ELF-1 (cell line): ENCODE results near the gene TWF2.
"Not testable (repeated sequence)": the region's sequence is repeated elsewhere in the genome, so short reads cannot be mapped to it uniquely, and the experiment has no call there.

Experiments used
- DNase-seq: peaks from one replicate; pipeline ENCODE4 v3.0.0-alpha.2; 2016; ENCODE audit warnings: low read depth, low spot score

Gene TWF2

DNA sequence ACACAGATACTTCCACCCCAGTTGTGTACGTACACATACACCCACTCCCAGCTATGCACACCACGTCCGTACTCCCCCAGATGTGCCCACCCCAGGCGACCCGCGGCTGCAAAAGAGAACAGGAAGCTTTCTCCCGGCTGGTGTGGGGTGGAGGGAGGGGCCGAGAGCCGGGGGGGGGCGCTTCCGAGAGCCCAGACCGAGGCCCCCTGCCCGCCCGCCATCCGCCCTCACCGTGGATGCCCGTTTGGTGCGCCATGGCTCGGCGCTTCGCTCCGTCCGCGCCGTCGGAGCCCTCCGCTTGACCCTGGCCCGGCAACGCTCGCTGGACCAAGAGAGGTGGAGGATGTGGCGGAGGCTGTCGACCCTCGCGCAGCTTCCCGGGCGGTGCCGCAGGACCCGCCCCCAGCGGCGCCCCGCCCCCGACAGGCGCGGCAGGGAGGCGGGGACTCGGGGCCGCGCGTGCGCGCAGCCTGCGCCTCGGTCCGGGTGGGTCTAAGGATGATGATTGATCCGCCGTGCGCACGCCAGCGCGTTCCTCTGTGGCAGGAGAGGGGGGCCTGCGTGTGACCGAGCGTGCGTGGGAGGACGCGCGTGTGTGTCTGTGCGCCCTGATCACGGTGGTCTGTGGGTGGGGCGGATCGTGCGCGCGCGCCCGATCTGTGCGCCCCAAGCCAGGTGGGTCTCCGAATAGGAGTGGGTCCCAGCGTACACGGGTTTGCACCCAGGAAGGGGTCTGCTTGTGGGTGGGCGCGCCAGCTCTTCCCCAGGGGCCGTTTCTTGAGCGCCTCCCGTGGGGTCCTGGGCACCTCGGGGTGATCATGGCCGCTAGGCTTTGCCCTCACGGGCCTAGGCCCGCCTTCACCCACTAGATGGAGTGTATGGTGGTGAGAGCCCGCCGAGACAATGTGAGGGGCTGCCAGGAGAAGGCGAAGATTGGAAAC is at the start of gene TWF2:
TWF2 (minus strand) TSS at position 398 of the 941 bp plus-strand sequence; CDS start at position 256, 142 bp downstream.
- DNase-seq = peak; percentile 80

DNA sequence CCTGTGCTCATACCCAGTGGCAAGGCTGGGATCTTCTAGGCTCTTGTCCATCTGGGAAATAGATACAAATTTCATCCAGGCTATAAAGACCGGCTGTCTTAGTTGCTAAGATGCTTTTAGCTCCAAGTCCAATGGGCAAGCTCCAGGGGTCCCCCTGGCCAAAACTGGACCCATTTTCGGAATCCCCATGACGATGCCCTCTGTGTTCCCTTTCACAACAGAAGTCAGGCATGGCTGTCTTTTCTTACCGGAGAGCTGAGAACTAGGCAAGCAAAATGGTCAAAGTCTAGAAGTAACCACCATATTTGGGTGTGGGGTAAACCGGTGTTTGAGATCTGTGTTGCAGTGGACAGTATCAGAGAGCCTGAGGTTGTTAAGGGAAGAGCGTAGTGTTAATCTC is 49.7 kb upstream of the TWF2 start:
- no peak for DNase-seq

DNA sequence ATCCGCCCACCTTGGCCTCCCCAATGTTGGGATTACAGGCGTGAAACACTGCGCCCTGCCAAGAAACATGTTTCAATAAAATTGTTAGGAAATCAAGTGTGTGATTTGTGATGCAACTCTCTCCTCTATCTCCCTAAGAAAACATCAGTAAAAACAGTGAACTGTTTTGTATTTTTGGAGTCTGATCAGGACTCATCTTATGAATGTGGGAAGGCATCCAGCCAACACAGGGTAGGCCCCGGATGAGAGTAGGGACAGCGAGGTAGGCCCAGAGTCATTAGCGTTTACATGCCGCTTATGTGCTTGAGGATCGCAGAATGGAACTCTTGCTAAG is 47.8 kb upstream of the TWF2 start:
- no peak for DNase-seq

DNA sequence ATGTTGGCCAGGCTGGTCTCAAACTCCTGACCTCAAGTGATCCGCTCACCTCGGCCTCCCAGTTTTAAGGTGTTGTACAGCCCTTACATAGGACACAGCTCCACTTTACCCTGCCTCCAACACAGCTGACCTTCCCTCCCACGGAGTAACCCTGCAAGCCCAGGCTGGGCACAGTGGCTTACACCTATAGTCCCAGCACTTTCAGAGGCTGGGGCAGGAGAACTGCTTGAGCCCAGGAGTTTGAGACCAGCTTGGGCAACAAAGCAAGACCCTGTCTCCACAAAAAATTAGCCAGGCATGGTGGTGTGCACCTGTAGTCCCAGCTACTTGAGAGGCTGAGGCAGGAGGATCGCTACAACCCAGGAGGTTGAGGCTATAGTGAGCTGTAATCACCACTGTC is 45.1 kb upstream of the TWF2 start:
- DNase-seq = not testable (repeated sequence)

DNA sequence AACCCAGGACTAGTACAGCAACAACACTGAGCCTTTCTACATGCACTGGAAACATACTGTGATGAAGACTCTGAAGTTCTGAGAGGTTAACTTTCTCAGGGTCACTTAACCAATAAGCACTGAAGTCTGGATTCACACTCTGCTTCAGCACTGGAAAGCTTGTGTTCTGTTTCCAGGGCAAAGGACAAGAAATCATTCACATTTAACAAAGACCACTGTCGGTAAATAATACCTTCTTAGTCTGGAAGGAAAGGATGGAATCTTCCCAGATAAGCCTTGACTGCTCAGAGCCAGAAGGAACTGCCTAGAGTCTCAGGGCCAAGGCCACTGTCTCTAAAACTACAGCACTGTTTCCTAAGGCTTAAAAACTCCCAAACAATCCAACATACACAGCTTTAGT is 44.3 kb upstream of the TWF2 start:
- DNase-seq = no peak

DNA sequence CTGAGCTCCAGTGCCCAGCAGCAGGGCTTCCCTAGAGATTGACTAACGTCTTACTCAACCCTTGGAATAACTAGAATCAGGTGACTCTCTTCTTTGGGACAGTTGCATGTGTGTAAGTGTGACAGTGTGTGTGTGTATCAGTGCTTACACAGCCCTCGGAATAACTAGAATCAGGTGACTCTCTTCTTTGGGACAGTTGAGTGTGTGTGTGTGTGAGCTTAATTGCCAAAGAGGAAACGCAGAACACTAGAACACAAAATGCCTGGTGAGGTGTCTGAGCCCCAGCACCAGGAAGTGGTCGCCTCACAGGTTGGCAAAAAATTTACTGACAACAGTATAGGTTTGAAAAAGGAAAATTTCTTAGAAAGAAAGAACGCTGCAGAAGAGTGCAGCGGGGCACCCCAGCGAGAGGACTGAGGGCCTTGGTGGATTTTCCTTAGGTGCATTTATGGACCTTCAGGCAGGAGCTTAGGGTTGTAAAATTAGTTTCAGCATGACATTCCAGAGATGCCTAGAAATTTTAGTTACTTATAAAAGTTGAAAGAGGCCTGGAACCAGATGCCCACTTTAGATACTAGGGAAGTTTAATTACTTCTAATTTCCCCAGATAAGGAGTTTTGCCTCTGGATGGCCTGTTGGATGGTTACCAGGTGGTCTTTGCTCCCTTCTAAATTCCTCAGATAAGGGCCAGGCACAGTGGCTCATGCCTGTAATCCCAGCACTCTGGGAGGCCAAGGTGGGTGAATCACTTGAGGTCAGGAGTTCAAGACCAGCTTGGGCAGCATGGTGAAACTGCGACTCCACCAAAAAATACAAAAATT is 43.2 kb upstream of the TWF2 start:
- DNase-seq = peak; percentile 51

DNA sequence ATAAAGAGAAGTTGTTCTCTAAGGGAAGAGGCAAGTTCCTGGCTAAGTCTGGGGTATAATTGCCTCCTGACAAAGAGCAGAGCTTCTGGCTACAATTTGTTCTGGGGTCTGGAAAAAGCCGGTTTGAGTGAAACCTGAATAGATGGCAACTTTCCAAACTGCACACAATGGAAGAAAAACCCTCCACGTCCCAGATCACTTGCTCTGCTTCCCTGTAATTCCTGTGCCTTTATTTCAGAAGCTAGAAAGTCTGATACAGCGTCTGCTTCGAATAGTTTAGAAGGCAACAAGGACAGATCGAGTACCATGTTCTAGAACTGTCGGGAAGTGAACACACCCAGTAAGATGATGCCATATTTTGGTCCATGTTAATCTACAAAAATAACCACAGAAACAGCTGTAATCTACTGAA is 41.1 kb upstream of the TWF2 start:
- peak; percentile 68 for DNase-seq

DNA sequence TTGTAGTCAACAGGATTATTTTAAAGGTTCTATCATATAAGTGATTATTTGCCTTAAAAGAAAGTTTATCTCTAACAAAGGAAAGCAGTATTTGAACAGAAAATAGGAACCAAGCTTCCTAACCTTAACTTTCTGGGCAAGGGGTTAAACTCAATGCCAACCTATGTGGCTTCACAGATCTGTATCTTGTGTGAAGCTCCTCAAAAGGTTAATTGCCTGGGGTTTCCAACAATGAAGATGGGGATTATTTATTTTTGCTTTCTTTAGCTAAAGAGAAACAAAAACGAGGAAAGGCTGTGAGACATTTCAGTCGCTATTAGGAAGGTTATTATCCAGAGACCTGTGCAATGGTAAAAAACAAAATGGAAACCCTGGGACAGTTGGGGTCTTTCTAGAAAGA is 40.6 kb upstream of the TWF2 start:
- no peak for DNase-seq

DNA sequence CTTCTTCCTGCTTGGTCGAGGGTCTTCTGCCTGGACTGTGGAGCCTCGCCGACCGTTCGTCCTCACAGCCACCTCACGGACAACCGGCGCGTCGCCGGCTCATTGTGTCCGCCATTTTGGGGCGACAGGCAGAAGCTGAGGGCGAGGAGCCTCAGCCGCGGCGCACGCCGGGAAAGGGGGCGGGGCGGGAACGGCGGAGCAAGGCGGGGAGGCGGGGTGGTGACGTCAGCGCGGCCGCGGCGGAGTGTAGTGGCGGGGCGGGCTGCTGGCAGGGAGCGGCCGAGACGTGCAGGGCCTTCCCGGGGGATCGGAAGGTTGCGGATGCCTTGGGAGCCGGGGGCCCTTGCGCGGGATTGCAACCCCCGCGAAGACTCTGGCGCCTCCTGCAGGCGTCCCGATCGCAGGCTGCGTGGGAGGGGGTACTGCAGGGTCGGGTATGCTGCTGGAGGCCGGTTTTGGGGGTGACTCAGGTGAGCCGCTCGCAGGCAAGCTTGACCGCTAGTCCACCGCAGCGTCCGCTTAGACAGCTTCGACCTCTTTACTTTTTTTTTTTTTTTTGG is 39.6 kb upstream of the TWF2 start, which contains the start of gene WDR82:
WDR82 (minus strand) TSS at position 140 of the 560 bp plus-strand sequence. CDS start 288 bp downstream, outside the sequence.
- DNase-seq = peak; percentile 92

DNA sequence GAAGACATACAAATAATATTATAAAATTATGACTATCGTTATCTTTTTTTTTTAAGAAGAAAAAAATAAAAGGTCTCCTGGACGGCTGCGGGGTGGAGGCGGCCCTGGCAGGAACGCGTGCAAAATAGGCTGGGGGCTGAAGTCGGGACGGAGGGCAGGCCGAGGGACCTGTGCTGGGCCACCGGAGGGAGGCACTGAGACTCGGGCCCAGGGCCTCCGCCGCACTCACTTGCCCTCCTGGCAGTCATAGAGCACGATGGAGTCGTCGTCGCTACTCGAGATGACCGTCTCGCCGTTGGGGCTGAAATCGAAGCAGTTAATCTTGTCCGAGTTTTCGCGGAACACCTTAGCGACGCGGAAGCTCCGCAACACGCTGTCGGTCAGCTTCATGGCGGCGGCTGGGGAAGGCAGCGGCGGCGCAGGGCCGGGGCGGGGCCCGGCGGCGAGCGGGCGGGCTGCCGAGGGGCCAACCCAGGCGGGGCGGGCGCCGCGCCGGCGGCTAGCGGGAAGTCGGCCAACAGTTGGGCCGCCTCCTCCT is 39.1 kb upstream of the TWF2 start:
- DNase-seq = peak; percentile 68

DNA sequence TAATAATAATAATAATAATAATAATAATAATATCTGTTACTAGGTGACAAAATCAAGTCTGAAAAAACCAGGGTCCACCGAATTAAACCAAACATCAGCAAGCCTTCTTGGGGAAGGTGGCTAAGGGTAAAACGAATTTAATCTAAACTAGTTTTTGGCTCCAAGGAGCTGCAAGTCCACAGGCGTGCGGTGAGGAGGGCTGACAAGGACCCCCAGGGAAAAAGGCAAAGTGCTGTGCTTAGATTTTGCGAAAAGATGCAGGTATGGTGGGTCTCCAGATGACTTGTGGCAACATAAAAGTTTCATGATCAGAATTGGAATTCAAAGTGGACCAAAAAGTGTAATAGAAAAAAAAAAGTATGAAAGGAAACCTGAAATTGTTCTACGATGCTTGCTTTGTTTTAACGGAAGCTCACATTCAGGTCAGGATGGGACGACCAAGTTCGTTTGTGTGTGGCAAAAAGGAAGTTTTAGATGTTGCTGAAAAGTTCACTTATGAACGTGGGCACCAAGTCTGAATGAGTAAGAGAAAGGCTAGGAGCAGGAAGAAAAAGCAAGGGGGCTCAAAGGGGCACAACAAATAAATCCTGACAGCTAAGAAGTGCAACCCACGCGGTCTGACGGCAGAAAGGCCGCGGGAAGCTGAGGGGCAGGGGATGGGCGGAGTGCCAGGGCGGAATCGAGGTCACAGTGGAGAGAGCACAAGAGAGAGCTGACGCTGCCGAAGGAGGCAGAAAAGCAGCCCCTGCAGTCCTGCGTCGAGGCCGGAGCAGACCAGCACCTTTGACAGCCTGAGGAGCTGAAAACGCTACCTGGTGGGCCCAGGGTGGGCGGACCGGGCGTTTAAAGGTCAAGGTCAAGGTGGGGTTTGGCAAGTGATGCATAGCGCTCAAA is 38.4 kb upstream of the TWF2 start:
- DNase-seq = peak; percentile 68

DNA sequence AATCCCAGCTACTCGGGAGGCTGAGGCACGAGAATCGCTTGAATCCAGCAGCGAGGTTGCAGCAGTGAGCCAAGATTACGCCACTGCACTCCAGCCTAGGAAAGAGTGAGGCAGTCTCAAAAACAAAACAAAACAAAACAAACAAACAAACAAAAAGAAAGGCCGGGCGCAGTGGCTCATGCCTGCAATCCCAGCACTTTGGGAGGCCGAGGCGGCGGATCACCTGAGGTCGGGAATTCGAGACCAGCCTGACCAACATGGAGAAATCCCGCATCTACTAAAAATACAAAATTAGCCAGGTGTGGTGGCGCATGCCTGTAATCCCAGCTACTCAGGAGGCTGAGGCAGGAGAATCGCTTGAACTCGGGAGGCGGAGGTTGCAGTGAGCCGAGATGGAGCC is 35.8 kb upstream of the TWF2 start:
- DNase-seq = not testable (repeated sequence)

DNA sequence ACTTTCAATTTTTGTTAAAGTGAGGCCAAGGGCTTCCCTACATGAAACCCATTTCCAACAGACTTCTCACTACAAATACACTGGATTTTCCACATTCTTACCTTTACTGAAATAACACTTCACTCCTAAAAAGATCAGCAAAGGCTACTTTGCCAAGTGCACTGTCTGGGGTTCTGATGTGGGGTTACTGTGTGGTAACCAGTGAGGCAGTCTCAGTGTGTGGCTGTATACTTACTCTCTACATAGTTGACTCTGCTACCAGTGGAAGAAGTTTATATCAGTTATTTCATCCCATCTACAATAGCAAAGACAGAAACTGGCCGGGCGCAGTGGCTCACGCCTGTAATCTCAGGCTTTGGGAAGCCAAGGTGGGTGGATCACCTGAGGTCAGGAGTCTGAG is 33.9 kb upstream of the TWF2 start:
- DNase-seq = no peak

DNA sequence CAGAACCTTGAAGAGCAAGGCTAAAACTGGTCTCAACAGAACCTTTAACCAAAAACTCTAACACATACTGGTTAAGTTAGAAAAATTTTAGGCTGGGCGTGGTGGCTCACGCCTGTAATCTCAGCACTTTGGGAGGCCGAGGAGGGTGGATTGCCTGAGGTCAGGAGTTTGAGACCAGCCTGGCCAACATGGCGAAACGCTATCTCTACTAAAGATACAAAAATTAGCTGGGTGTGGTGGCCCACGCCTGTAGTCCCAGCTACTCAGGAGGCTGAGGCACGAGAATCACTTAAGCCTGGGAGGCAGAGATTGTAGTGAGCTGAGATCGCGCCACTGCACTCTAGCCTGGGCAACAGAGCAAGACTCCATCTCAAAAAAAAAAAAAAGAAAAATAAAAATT is 33.2 kb upstream of the TWF2 start:
- not testable (repeated sequence) for DNase-seq

DNA sequence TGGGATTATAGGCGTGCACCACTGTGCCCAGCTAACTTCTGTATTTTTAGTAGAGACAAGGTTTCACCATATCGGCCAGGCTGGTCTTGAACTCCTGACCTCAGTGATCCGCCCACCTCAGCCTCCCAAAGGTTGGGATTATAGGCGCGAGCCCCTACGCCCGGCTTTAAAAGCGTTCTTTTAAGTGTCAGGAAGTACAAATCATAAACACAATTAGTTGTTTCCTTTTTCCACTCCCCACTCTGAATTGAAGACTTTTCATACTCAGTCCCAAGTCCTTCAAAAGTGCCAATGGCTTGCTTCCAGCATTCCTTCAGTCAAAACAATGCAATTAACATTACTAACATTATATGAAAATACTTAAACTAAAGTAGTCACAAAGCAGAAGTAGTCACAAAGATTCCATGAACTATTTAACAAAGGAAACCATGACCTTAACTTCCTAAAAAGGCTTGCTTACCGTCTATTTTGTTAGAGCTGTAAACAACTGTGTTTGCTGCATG is 31.3 kb upstream of the TWF2 start:
- no peak for DNase-seq

DNA sequence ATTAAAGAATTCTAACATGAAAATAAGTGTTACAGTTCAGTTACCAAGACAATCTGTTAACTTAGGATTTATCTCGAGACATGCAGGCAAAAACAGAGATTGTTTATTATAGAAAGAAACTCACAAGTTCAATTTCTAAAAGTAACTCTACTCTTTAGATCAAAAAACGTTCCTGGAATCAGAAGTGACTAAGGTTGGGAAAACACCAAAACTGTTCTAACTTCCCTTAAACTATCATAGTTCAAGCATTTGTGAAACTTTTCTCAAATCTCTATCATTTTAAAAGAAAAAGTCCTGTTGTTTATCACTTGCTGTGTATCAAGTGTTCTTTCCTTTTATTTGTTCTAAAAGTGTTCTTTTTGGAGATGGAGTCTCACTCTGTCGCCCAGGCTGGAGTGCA is 30.8 kb upstream of the TWF2 start:
- no peak for DNase-seq

DNA sequence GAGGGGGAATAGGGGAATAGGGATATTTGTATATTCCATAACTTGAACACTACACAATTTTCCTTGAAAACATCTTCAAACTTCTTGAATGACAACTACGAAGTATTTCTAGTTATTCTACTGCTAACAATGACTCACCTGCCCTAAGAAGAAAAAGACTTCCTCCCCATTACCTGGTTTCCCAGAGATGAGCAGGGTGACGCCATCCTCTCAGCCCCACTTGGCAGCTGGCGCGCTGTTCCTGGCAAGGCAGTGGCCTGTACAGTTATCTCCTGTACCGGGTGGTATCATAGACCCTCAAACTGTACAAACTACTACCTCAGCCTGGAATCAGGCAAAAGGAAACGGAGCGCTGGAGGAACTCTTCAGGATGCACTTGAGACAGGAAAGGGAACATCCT is 29.1 kb upstream of the TWF2 start:
- DNase-seq = no peak

DNA sequence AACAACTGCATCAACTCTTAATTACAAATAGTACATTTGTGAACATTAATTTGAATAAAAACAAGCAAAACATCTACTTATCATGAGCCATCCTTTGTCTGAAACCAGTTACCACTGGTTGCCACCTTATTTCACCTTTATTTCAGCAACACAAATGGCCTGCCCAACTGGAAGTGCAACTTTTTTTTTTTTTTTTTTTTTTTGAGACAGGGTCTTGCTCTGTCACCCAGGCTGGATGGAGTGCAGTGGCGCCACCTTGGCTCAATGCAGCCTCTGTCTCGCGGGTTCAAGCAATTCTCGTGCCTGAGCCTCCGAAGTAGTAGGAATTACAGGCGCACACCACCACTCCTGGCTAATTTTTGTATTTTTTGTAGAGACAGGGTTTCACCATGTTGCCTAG is 26.4 kb upstream of the TWF2 start:
- peak; percentile 82 for DNase-seq

DNA sequence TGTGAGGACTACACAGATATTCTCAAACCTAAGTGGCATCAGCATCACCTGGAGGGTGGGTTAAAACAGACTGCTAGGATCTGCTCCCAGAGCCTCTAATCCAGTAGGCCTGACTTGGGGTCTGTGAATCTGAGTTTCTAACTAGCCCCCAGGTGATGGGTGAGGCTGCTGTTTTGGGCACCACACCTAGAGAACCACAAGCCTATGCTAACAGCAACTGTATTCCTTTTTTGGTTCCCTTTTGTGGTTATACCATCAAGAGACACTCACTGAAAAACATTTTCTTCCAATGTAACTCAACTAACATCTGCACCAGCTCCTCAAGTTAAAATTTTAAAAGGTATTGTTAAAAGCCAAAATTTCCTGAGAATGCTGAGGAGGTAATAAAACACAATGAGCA is 23.5 kb upstream of the TWF2 start:
- no peak for DNase-seq

DNA sequence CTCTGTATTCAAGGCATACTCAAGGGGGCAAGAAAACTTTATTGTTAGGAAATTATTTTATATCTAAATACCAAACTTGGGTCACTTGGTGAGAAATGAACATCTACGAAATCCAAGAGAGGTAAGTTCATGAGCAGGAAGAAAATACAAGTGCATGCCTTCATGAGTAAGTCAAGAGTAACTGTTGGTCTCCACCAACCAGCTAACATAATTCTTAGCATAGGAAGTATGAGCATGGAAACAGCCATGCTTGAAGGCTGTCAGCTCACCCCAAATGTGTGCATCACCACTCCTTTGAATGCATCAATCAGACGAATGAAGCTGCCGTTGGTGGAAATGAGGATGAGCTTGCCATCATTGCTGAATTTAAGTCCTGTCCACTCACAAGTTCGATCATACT is 20.5 kb upstream of the TWF2 start:
- DNase-seq = no peak

DNA sequence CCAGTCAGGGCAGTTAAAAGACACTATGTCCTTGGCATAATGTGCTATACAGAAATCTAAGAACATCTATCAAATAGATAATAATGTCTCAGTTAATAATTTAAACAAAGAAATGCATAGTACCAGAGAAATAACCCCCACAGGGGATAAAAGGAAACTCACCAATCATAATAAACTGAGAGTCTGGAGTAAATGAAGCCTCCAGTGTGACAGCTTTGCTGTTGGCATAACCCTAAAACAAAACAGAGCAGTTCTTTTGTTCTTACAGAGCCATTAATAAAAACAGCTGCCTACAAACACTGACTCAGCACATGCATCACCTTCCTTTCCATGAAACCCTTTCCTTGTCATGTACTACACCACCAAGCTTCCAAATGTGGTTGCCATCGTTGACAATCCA is 20.1 kb upstream of the TWF2 start:
- no peak for DNase-seq
